Measurements from ENCODE around the gene GRAMD4. TPM values are rescaled to one million over a fixed set of nuclear protein-coding genes. Genes with fewer than 3 reads are reported as not detected.

GRAMD4 gene
- total RNA-seq, 1 experiment from 2014 or later, result 19.8 TPM

DNA sequence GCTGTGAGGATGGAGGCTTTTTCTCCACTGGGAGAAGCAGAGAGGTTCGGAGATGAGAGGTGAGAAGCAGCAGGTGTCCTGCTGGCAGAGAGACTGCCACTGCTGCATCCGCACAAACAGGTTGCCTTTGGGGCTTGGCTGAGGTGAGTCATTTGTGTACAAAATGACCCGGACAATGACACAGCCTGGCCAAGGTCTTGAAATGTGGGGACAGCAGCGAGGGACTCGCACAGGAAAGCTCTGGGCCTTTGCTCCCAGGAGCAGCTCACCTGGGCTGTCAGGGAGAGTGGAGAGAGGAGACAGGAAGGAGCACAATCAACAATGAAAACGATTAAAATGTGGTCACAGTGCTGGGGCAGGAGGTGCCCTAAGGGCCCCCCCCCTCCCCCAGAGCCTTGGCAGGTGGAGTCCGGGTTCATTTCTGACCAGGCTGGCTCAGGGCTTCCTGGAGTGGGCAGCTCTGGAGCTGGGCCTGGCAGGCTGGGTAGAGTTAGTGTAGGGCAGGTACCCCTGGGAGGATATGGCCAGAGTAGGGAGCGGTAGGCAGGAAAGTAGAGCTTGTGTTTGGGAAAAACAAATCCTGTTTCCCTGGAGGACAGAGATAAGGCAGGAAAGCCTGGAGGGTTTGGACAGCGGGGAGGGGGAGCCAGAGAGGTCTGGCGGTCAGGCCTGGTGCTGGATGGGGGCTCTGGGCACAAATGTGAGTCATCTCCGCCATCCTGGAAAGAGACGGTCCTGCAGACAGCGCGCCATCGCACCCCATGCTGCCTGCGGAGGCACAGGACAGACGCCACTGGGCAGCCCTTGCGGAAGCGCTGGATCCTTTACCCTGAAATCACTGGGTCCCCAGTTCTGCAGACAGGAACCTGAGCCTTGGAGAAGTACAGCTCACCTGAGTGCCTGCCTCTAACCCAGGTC, 44.9 kb upstream of the GRAMD4 start:
- H3K27ac Mint-ChIP-seq, result no peak overlapping the region; a peak in 1 of 7 replicates
- H3K79me1 ChIP-seq (ENCODE audit: insufficient read depth, low read depth, low read length, poor library complexity, severe bottlenecking), result no peaks in the 10 kb centered on the region
- H2BK12ac ChIP-seq (ENCODE audit: insufficient read length, low read depth, low read length), result no peak overlapping the region
- no peak overlapping the region for H2BK15ac ChIP-seq (ENCODE audit: low read depth, low read length)
- peaks cover 9 to 10% of the 10 kb centered on the region in 2 experiments for H3K9me3 Mint-ChIP-seq
- H2BK120ac ChIP-seq (ENCODE audit: low read depth, low read length, poor library complexity, severe bottlenecking), result no peak overlapping the region
- peaks cover 0 to 5% (median 0%) of the 10 kb centered on the region in 3 experiments; a peak in 3 of 7 replicates for H3K36me3 Mint-ChIP-seq (ENCODE audit: insufficient read depth in 1 of 3, low read depth in 3 of 3)
- no CpG with 5 or more reads among the region's 19 CpGs for WGBS (ENCODE audit: extremely low coverage, insufficient read length, low lambda C conversion rate)
- no peak overlapping the region for H3K23ac ChIP-seq (ENCODE audit: insufficient read length, low read depth, low read length)
- H3K9me3 ChIP-seq (ENCODE audit: control insufficient read depth, low read depth, low read length), result no peaks in the 10 kb centered on the region
- H3T11ph ChIP-seq (ENCODE audit: low read length), result no peak overlapping the region
- H3K4me2 ChIP-seq (ENCODE audit: insufficient read depth, insufficient read length, low read length), result peak overlapping the region; percentile 20
- no peak overlapping the region for H3K56ac ChIP-seq (ENCODE audit: insufficient read length, low read depth, low read length)
- H4K20me1 ChIP-seq (ENCODE audit: control insufficient read depth, insufficient read depth, insufficient read length), result no peaks in the 10 kb centered on the region
- DNase-seq, result peak; percentile 61
- peaks cover 8% of the 10 kb centered on the region for H3K23me2 ChIP-seq (ENCODE audit: insufficient read length, low read depth, low read length, poor library complexity, severe bottlenecking)
- H3K4ac ChIP-seq (ENCODE audit: low read depth, low read length), result no peak overlapping the region
- H2BK20ac ChIP-seq (ENCODE audit: low read depth, low read length, poor library complexity, severe bottlenecking), result no peak overlapping the region
- H3K4me1 Mint-ChIP-seq, result peaks cover 32 to 44% of the 10 kb centered on the region in 2 experiments
- H3K18ac ChIP-seq (ENCODE audit: insufficient read length, low read depth, low read length), result no peak overlapping the region
- no peak overlapping the region for H2BK5ac ChIP-seq (ENCODE audit: insufficient read length, low read length)
- no peak overlapping the region for H4K5ac ChIP-seq (ENCODE audit: insufficient read length, low read depth, low read length)
- TF ChIP-seq, protein P1, sequence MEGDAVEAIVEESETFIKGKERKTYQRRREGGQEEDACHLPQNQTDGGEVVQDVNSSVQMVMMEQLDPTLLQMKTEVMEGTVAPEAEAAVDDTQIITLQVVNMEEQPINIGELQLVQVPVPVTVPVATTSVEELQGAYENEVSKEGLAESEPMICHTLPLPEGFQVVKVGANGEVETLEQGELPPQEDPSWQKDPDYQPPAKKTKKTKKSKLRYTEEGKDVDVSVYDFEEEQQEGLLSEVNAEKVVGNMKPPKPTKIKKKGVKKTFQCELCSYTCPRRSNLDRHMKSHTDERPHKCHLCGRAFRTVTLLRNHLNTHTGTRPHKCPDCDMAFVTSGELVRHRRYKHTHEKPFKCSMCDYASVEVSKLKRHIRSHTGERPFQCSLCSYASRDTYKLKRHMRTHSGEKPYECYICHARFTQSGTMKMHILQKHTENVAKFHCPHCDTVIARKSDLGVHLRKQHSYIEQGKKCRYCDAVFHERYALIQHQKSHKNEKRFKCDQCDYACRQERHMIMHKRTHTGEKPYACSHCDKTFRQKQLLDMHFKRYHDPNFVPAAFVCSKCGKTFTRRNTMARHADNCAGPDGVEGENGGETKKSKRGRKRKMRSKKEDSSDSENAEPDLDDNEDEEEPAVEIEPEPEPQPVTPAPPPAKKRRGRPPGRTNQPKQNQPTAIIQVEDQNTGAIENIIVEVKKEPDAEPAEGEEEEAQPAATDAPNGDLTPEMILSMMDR (conservative IDR thresholded peaks at IDR 0.05), result no peak
- H4K8ac ChIP-seq (replicated peaks; ENCODE audit: insufficient read length, low read depth, low read length), result no peak overlapping the region
- H3K9ac ChIP-seq (ENCODE audit: extremely low read depth, insufficient read length, low read length), result no peak overlapping the region
- no peak overlapping the region for H4K91ac ChIP-seq (ENCODE audit: insufficient read length, low read depth, low read length)
- no peaks in the 10 kb centered on the region for H3K4me1 ChIP-seq (ENCODE audit: insufficient read depth, low read length)
- no peak overlapping the region for H2AFZ ChIP-seq (ENCODE audit: low read length)
- no peaks in the 10 kb centered on the region for H3K79me2 ChIP-seq (ENCODE audit: insufficient read depth, low read length)
- H3K27ac ChIP-seq (ENCODE audit: insufficient read length, low read depth, low read length), result no peak overlapping the region
- peaks cover 34% of the 10 kb centered on the region for H3K27me3 Mint-ChIP-seq (ENCODE audit: low read depth)
- no peaks in the 10 kb centered on the region; the same call in 1 of the 2 replicates for H3K27me3 ChIP-seq (ENCODE audit: insufficient read depth, low read length)
- no peak overlapping the region for H2AK5ac ChIP-seq (ENCODE audit: insufficient read length, low read length)
- H3K4me3 Mint-ChIP-seq, result peak overlapping the region; percentile 70 to 83; a peak in 4 of 5 replicates
- H3K14ac ChIP-seq (ENCODE audit: insufficient read depth, low read length), result no peak overlapping the region

Data from H9 (cell line).